Stimulated activated CD8-positive, alpha-beta memory T cell treated with anti-CD3 and anti-CD28 coated beads, Interleukin-4, amount 100 ng/mL, for 24 hours (primary cell): ENCODE data around the gene OR2V2.
"Not testable (repeated sequence)": the region's sequence is repeated elsewhere in the genome, so short reads cannot be mapped to it uniquely, and the experiment has no call there.

Source experiments
- DNase-seq: peaks from one replicate; pipeline ENCODE4 v3.0.0-alpha.2; 2020; ENCODE audit warnings: low read depth

Gene OR2V2, protein sequence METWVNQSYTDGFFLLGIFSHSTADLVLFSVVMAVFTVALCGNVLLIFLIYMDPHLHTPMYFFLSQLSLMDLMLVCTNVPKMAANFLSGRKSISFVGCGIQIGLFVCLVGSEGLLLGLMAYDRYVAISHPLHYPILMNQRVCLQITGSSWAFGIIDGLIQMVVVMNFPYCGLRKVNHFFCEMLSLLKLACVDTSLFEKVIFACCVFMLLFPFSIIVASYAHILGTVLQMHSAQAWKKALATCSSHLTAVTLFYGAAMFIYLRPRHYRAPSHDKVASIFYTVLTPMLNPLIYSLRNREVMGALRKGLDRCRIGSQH

GRCh38 chr5:181146927-181147636 is at the start of gene OR2V2:
Gene OR2V2, plus strand, starts transcription at chr5:181147586. Its CDS starts 7,357 bp downstream, at chr5:181154943.
- not testable (repeated sequence) for DNase-seq

GRCh38 chr5:181097759-181098491 is 49.5 kb upstream of the OR2V2 start:
- DNase-seq, result not testable (repeated sequence)

- DNase-seq, result no peak
Observed at GRCh38 chr5:181098762-181099601, 48.4 kb upstream of the OR2V2 start.

- no peak for DNase-seq
Observed at GRCh38 chr5:181099602-181100086, 47.7 kb upstream of the OR2V2 start.

DNA sequence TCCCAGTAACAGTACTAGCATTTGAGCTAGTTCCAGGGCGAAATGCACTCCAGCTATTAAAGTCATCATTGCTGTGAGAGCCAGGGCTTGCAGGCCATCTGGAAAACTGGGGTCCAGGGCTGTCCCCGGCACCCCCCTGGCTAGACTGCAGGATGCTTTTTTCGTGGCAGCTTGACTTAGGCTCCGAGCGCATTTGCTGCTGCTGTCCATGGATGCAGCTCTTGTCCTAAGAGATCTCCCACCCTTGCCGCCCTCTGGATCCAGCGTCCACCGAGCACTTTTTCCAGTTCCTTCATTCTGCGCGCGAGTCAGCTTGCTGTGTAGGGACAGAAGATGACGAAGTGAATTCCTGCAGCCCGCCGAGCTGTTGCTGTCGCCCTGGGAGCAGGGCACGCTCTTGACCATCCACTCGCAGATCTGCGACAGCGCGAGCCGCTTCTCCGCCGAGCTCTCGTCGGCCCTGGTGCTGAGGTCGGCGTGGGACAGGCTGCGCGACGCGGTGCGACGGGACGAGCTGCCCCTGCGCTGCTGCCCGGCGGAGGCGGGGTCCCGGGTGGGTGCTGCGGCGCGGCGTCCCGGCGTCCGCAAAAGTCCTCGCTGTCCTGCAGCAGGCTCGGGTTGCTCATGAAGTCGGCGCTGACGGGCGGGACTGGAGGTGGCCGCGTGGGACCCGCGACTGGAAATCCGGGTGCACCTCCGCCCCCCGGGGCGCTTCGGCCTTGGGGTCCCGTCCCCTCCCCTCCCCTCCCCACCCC is 47.1 kb upstream of the OR2V2 start:
- DNase-seq, result no peak

GRCh38 chr5:181101030-181101641 is 46.2 kb upstream of the OR2V2 start:
- DNase-seq, result not testable (repeated sequence)

DNA sequence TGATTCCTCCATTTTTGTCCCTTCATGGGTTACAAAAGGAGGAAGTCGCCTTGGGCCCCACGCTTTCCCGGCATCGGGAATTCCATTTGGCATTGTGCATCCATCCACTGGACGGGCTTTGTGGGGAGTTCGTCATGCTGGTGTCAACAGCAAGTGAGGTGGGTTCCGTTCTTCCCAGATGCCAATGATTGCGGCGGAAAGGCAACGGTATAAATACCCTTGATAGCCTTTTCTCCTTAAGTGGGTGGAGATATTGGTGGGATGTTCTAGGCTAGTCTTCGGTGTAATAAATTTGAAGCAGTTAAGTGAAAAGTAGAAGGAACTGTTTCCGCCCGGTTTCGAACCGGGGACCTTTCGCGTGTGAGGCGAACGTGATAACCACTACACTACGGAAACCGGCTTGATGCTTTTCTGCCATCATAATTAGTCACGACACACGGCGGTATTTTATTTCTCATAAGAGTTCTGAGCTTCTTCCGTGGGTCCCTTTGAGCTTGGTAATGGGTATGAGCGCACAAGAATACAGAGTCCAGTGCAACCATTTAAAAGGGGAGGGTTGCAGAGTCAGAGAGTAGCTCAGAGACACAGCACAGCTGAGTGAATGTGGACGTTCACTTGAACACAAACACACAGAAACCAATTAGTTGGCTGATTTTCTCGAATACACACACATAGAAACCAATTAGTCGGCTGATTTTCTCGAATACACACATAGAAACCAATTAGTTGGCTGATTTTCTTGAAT is 45.3 kb upstream of the OR2V2 start:
- not testable (repeated sequence) for DNase-seq

GRCh38 chr5:181104259-181104568 is 43.2 kb upstream of the OR2V2 start:
- not testable (repeated sequence) for DNase-seq

GRCh38 chr5:181104606-181105390 is 42.6 kb upstream of the OR2V2 start:
- not testable (repeated sequence) for DNase-seq

DNA sequence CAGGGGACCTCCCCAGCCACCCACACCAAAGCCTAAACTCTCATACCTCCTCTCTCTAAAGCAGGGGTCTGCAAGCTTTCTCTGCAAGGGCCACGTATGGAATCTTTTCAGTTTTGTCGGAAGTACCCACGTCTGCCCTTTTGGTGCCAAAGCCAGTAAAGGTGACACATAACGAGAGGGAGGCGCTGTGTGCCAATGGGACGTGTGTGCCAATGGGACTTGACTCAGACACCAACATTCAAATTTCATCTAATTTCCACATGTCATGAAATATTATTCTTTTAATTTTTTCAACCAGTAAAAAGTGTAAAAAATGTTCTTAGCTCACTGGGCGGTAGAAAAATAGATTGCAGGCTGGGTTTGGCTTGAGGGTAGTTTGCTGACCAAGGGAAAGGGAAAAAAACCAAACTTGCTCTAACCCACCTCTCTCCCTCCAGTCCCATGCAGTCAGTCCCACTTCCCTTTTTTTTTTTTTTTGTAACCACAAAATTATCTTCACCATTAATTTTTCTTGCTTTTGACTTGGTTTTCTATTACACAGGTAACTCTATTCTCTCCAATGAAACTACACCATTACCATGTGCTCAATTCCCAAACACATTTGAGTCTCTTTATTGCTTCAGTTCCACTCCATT is 41.9 kb upstream of the OR2V2 start:
- DNase-seq, result no peak

DNA sequence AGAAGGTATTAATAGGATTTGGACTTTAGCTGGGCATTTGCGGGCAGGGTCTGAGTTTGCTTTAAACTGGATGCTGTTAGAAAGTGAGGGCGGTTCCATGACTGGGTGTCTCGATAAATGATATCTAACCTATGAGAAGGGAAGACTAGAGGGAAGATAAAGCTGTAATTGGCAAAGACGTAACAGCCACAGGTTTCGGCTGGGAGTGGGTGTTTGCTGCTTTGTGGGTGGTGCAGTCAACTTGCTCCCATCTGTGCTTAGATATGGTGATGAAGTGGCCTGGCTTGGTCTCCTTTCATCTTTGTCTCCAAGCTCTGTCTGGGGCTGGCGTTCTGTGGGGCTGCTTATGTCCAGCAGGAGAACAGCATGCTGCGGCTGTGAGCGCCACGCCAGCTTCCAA is 39.7 kb upstream of the OR2V2 start:
- no peak for DNase-seq

DNA sequence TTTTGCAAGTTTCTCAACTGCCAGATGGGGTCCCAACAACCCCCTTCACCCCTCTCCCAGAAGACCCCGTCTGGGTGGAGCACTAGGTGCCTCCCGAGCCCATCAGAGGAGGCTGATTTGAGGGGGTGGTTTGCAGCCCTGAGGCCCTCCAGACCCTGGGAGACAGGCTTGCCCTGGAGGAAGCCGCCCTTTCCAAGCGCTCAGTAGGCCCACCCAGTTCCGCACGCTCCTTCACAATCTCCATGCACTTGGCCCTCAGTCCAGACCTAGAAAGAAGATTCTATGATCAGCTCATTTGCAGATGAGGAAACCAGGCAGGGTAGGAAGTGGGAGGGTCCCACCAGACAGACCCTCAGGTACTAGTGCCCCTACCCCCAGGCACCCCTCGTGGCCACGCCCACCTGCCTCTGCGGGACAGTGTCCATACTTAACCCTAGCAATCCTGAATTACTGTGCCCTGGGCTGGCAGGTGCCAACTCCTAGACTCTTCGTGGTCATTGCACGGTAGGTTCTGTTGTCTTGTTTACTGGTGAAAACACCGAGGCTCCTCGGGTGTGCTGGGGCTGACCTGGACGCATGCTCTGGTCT is 38.7 kb upstream of the OR2V2 start:
- no peak for DNase-seq

DNA sequence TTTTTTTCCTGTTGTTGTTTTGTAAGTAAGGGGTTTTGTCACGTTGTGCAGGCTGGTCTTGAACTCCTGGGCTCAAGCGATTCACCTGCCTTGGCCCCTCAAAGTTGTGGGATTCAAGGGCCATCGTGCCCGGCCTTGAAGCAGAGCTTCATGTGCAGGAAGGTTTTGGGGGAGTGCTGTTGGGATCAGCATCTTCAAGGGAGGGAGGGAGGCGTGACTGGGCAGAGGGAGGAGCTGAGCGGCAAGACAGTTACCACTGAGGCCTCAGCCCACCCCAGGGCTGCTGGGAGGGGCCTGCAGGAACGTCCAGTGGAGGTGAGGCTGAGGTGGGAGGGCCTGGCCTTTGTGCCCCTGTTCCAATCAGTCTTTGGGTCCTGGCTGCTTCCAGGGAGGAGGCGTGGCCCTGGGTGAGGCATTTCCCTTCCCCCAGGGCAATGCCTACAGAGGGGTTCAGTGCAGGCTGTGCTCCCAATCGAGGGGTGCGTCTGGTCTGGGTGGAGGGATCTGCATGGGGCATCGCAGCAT is 37.8 kb upstream of the OR2V2 start:
- DNase-seq, result no peak

- no peak for DNase-seq
Observed at GRCh38 chr5:181111010-181111409, 36.4 kb upstream of the OR2V2 start.

- no peak for DNase-seq
Observed at GRCh38 chr5:181112476-181112875, 34.9 kb upstream of the OR2V2 start.

- not testable (repeated sequence) for DNase-seq
Observed at GRCh38 chr5:181113572-181113971, 33.8 kb upstream of the OR2V2 start.

GRCh38 chr5:181114284-181114843 is 33.0 kb upstream of the OR2V2 start:
- no peak for DNase-seq
